GM23338 (cell line): ENCODE results near the gene GRIK5. TPM values are rescaled to one million over a fixed set of nuclear protein-coding genes. Genes with fewer than 3 reads are reported as not detected.

ENCODE experiments used
- ATAC-seq: fragments of 200-7000 bp; cut with Tn5 transposase; 3 replicates; pipeline ENCODE4 v1.9.1; 2020
- DNase-seq: peaks from one replicate; pipeline ENCODE4 v3.0.0-alpha.2; 2015; ENCODE audit warnings: low spot score
- H2AFZ ChIP-seq: fragments of 200-600 bp; sonication (generic); 2 replicates; pipeline ENCODE4 v1.8.0; 2016; ENCODE audit warnings: antibody characterized with exemption, mild to moderate bottlenecking, moderate library complexity
- H3F3A ChIP-seq: fragments of 200-600 bp; sonication (generic); replicated peaks from 2 replicates; pipeline ENCODE4 v1.8.0; 2017; ENCODE audit warnings: antibody characterized with exemption, mixed run types, low read depth
- H3K27ac ChIP-seq: fragments of 200-600 bp; sonication (generic); 2 replicates; pipeline ENCODE4 v1.6.1; 2016; ENCODE audit warnings: low read depth
- H3K27me3 ChIP-seq: fragments of 200-600 bp; sonication (generic); 2 replicates; pipeline ENCODE4 v1.8.0; 2016; ENCODE audit warnings: mild to moderate bottlenecking, mixed run types, moderate library complexity; ENCODE audit not compliant: insufficient read depth
- H3K36me3 ChIP-seq: fragments of 200-600 bp; sonication (generic); 2 replicates; pipeline ENCODE4 v1.8.0; 2016; ENCODE audit warnings: mild to moderate bottlenecking; ENCODE audit not compliant: insufficient read depth
- H3K4me1 ChIP-seq: fragments of 200-600 bp; sonication (generic); 2 replicates; pipeline ENCODE4 v1.8.0; 2016; ENCODE audit warnings: mild to moderate bottlenecking, moderate library complexity; ENCODE audit not compliant: insufficient read depth
- H3K4me2 ChIP-seq: fragments of 200-600 bp; sonication (generic); 2 replicates; pipeline ENCODE4 v1.7.1; 2017; ENCODE audit warnings: mixed run types
- H3K4me3 ChIP-seq: fragments of 200-600 bp; sonication (generic); 2 replicates; pipeline ENCODE4 v1.6.1; 2016; ENCODE audit warnings: mixed run types
- H3K79me2 ChIP-seq: fragments of 200-600 bp; sonication (generic); replicated peaks from 2 replicates; pipeline ENCODE4 v1.8.0; 2017; ENCODE audit warnings: mild to moderate bottlenecking; ENCODE audit not compliant: insufficient read depth
- H3K9me2 ChIP-seq: fragments of 200-600 bp; sonication (generic); 2 replicates; pipeline ENCODE4 v1.8.0; 2017; ENCODE audit not compliant: insufficient read depth
- H4K20me1 ChIP-seq: fragments of 200-600 bp; sonication (generic); replicated peaks from 2 replicates; pipeline ENCODE4 v1.8.0; 2017; ENCODE audit warnings: mild to moderate bottlenecking; ENCODE audit not compliant: insufficient read depth
- H3K27ac Mint-ChIP-seq: 2 replicates; pipeline ENCODE4 v1.8.0; 2020; ENCODE audit warnings: inconsistent platforms, mild to moderate bottlenecking, moderate library complexity, mixed read lengths
- H3K27me3 Mint-ChIP-seq: 3 replicates; pipeline ENCODE4 v1.8.0; 2022; ENCODE audit warnings: low read depth, mild to moderate bottlenecking, moderate library complexity, mixed read lengths, inconsistent platforms; ENCODE audit not compliant: insufficient read depth, poor library complexity
- H3K36me3 Mint-ChIP-seq: 3 replicates; pipeline ENCODE4 v1.8.0; 2021; ENCODE audit warnings: low read depth, mild to moderate bottlenecking, inconsistent platforms, moderate library complexity, mixed read lengths
- H3K4me1 Mint-ChIP-seq: 3 replicates; pipeline ENCODE4 v1.8.0; 2020; ENCODE audit warnings: mild to moderate bottlenecking, inconsistent platforms, mixed read lengths
- H3K4me3 Mint-ChIP-seq: 3 replicates; pipeline ENCODE4 v1.8.0; 2021; ENCODE audit warnings: moderate library complexity, mild to moderate bottlenecking, inconsistent platforms, mixed read lengths
- H3K9me3 Mint-ChIP-seq: 3 replicates; pipeline ENCODE4 v1.8.0; 2020; ENCODE audit warnings: moderate library complexity, mild to moderate bottlenecking, inconsistent platforms, mixed read lengths
- CREB1 ChIP-seq: fragments of 250-450 bp; sonication (Bioruptor Pico); IDR thresholded peaks from 2 replicates; pipeline ENCODE4 v1.5.0; 2020; ENCODE audit warnings: low read depth, mild to moderate bottlenecking, moderate library complexity
- EZH2 ChIP-seq: fragments of 200-600 bp; sonication (generic); IDR thresholded peaks from one replicate; pipeline ENCODE4 v1.8.0; 2017; ENCODE audit warnings: antibody characterized with exemption, mild to moderate bottlenecking, low read depth; ENCODE audit not compliant: unreplicated experiment
- JUNB ChIP-seq: IDR thresholded peaks from one replicate; pipeline ENCODE4 v1.6.1; 2016; ENCODE audit warnings: antibody characterized with exemption; ENCODE audit not compliant: unreplicated experiment
- NANOG ChIP-seq: IDR thresholded peaks from 2 replicates; pipeline ENCODE4 v1.6.1; 2016; ENCODE audit warnings: antibody characterized with exemption, borderline replicate concordance
- STAT1 ChIP-seq: IDR thresholded peaks from one replicate; pipeline ENCODE4 v1.6.1; 2016; ENCODE audit warnings: antibody characterized with exemption; ENCODE audit not compliant: unreplicated experiment
- ZNF331 ChIP-seq: fragments of 250-450 bp; sonication (Bioruptor Pico); IDR thresholded peaks from 2 replicates; pipeline ENCODE4 v1.5.0; 2020; ENCODE audit warnings: low read depth, mild to moderate bottlenecking, moderate library complexity
- polyA plus RNA-seq: library from polyadenylated mRNA; unstranded; fragments of >200 nt; fragmentation: Nextera tagmentation; extraction: Ambion mirVana; gene quantifications from 2 replicates; pipeline ENCODE4 v1.2.1, GENCODE V29; 2016
- total RNA-seq: library from RNA; depleted of rRNA; stranded (reverse); fragments of >200 nt; shearing (Covaris generic); gene quantifications from 2 replicates; pipeline ENCODE4 v1.2.3, GENCODE V29; 2014
- TF ChIP-seq, protein P1 (sequence below): IDR thresholded peaks from 2 replicates; pipeline ENCODE4 v1.6.1; 2016; ENCODE audit warnings: antibody characterized with exemption
- TF ChIP-seq, protein P2 (sequence below): fragments of 250-450 bp; sonication (Bioruptor Pico); IDR thresholded peaks from 2 replicates; pipeline ENCODE4 v1.5.0; 2020; ENCODE audit warnings: mild to moderate bottlenecking, moderate library complexity

Gene GRIK5
- total and polyA plus RNA-seq, 2 experiments from 2014 or later = 5.1 to 42.5 TPM

DNA sequence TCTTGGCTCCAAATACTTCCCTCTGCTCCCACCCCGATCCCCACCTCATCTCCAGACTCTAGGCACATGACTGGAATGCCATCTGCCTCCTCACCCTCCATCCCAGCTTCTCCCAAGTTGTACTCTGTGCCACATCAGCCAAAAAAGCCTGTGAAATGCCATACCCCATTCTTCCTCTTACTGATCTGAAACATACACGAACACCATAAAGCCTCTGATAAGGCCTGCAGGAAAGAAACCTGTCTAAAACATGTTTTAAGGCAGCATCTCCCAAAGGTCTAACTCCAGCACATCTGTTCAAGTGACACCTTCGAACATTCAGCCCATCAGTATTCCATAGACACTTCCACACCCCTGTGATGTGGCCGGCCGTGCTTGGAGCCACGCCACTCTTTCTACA lies 5.6 kb downstream of the GRIK5 start:
- no peaks in the 10 kb centered on the region for H3K9me2 ChIP-seq
- Mint-ChIP-seq H3K27me3 (peaks cover 13% of the 10 kb centered on the region), H3K27ac (no peak overlapping the region), H3K36me3 (peaks cover 43% of the 10 kb centered on the region), H3K9me3 (no peaks in the 10 kb centered on the region), H3K4me1 (no peaks in the 10 kb centered on the region; the same call in 2 of the 3 replicates), H3K4me3 (no peak overlapping the region)
- H3K27ac ChIP-seq = no peak overlapping the region
- no peak overlapping the region for H3K4me3 ChIP-seq
- ATAC-seq (no peak), DNase-seq (no peak)
- peaks cover 3% of the 10 kb centered on the region; the same call in 1 of the 2 replicates for H3K36me3 ChIP-seq
- H3K4me2 ChIP-seq = no peak overlapping the region
- peaks cover 28% of the 10 kb centered on the region for H3K79me2 ChIP-seq
- no peak overlapping the region for H2AFZ ChIP-seq
- H3K27me3 ChIP-seq = no peaks in the 10 kb centered on the region
- H3F3A ChIP-seq = peaks cover 6% of the 10 kb centered on the region; the same call in 1 of the 2 replicates
- no peak for TF ChIP-seq CREB1 (CRISPR knock-in tag)
- peaks cover 13% of the 10 kb centered on the region; the same call in 1 of the 2 replicates for H3K4me1 ChIP-seq
- peaks cover 12% of the 10 kb centered on the region for H4K20me1 ChIP-seq

DNA sequence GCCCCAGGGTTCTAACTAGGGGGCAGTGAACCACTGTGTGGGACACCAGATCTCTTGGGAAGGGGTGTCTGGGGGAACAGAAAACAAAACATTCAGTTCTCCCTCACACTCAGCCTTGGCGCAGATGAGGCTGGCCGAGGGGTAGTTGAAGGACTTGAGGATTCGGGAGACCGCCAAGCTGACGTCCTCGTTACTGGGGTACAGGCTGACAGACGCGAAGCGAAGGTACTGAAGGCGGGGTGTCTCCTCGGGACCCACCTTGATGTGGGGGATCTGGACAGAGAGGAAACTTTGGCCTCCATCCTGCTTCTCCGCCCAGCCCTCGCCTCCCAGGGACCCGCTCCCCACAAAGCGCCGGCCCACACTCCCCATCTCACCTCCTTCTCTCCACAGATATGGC lies 7.6 kb downstream of the GRIK5 start:
- TF ChIP-seq, protein P1, sequence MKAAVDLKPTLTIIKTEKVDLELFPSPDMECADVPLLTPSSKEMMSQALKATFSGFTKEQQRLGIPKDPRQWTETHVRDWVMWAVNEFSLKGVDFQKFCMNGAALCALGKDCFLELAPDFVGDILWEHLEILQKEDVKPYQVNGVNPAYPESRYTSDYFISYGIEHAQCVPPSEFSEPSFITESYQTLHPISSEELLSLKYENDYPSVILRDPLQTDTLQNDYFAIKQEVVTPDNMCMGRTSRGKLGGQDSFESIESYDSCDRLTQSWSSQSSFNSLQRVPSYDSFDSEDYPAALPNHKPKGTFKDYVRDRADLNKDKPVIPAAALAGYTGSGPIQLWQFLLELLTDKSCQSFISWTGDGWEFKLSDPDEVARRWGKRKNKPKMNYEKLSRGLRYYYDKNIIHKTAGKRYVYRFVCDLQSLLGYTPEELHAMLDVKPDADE = no peak
- TF ChIP-seq EZH2 = no peak
- Histone ChIP-seq H3K4me1 (no peaks in the 10 kb centered on the region; the same call in 1 of the 2 replicates), H4K20me1 (peaks cover 7% of the 10 kb centered on the region; the same call in 1 of the 2 replicates), H3K27ac (no peak overlapping the region), H2AFZ (no peak overlapping the region), H3K79me2 (peaks cover 13% of the 10 kb centered on the region), H3K9me2 (no peaks in the 10 kb centered on the region), H3F3A (no peaks in the 10 kb centered on the region), H3K36me3 (peaks cover 5% of the 10 kb centered on the region; the same call in 1 of the 2 replicates), H3K27me3 (no peaks in the 10 kb centered on the region), H3K4me3 (no peak overlapping the region), H3K4me2 (no peak overlapping the region)
- no peak for ATAC-seq
- peaks cover 14% of the 10 kb centered on the region for H3K27me3 Mint-ChIP-seq
- no peak overlapping the region for H3K27ac Mint-ChIP-seq
- H3K4me1 Mint-ChIP-seq = no peaks in the 10 kb centered on the region; the same call in 2 of the 3 replicates
- peaks cover 56% of the 10 kb centered on the region for H3K36me3 Mint-ChIP-seq
- no peaks in the 10 kb centered on the region for H3K9me3 Mint-ChIP-seq
- H3K4me3 Mint-ChIP-seq = no peak overlapping the region
- DNase-seq = no peak

DNA sequence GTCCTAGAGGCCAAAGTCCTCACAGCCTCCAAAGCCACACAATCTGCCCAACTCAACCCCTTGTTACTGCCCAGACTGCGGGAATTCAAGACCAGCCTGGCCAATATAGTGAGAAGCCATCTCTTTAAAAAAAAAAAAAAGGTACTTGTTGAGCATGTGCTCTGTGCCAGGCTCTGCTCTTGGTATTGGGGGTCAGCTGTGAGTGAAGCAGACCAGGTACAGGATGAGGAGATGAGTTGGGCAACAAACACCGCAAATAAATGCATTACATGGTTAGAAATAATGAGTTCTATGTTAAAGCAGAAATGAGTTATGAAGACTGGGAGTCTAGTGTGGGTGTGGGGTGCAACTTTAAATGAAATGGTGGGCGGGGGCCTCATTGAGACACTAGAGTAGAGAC lies 9.9 kb downstream of the GRIK5 start:
- Histone ChIP-seq H3K9me2 (no peaks in the 10 kb centered on the region), H3F3A (no peaks in the 10 kb centered on the region), H3K27ac (no peak overlapping the region), H3K79me2 (0 out of 2 replicates have a peak, but pooled peaks cover 3% of the 10 kb centered on the region), H3K4me1 (no peaks in the 10 kb centered on the region), H2AFZ (no peak overlapping the region), H3K36me3 (peaks cover 12% of the 10 kb centered on the region), H3K4me3 (no peak overlapping the region), H3K4me2 (no peak overlapping the region), H3K27me3 (no peaks in the 10 kb centered on the region), H4K20me1 (peaks cover 4% of the 10 kb centered on the region; the same call in 1 of the 2 replicates)
- no peaks in the 10 kb centered on the region for H3K9me3 Mint-ChIP-seq
- H3K36me3 Mint-ChIP-seq = peaks cover 76% of the 10 kb centered on the region
- no peak overlapping the region; the same call in 1 of the 2 replicates for H3K27ac Mint-ChIP-seq
- no peaks in the 10 kb centered on the region; the same call in 2 of the 3 replicates for H3K4me1 Mint-ChIP-seq
- H3K4me3 Mint-ChIP-seq = no peak overlapping the region
- DNase-seq = no peak
- ATAC-seq = no peak
- peaks cover 14% of the 10 kb centered on the region for H3K27me3 Mint-ChIP-seq
- TF ChIP-seq EZH2 (no peak), STAT1 (no peak), CREB1 (CRISPR knock-in tag) (no peak), ZNF331 (CRISPR knock-in tag) (no peak), JUNB (no peak), NANOG (no peak)
- TF ChIP-seq, protein P1 = no peak
- TF ChIP-seq, protein P2, sequence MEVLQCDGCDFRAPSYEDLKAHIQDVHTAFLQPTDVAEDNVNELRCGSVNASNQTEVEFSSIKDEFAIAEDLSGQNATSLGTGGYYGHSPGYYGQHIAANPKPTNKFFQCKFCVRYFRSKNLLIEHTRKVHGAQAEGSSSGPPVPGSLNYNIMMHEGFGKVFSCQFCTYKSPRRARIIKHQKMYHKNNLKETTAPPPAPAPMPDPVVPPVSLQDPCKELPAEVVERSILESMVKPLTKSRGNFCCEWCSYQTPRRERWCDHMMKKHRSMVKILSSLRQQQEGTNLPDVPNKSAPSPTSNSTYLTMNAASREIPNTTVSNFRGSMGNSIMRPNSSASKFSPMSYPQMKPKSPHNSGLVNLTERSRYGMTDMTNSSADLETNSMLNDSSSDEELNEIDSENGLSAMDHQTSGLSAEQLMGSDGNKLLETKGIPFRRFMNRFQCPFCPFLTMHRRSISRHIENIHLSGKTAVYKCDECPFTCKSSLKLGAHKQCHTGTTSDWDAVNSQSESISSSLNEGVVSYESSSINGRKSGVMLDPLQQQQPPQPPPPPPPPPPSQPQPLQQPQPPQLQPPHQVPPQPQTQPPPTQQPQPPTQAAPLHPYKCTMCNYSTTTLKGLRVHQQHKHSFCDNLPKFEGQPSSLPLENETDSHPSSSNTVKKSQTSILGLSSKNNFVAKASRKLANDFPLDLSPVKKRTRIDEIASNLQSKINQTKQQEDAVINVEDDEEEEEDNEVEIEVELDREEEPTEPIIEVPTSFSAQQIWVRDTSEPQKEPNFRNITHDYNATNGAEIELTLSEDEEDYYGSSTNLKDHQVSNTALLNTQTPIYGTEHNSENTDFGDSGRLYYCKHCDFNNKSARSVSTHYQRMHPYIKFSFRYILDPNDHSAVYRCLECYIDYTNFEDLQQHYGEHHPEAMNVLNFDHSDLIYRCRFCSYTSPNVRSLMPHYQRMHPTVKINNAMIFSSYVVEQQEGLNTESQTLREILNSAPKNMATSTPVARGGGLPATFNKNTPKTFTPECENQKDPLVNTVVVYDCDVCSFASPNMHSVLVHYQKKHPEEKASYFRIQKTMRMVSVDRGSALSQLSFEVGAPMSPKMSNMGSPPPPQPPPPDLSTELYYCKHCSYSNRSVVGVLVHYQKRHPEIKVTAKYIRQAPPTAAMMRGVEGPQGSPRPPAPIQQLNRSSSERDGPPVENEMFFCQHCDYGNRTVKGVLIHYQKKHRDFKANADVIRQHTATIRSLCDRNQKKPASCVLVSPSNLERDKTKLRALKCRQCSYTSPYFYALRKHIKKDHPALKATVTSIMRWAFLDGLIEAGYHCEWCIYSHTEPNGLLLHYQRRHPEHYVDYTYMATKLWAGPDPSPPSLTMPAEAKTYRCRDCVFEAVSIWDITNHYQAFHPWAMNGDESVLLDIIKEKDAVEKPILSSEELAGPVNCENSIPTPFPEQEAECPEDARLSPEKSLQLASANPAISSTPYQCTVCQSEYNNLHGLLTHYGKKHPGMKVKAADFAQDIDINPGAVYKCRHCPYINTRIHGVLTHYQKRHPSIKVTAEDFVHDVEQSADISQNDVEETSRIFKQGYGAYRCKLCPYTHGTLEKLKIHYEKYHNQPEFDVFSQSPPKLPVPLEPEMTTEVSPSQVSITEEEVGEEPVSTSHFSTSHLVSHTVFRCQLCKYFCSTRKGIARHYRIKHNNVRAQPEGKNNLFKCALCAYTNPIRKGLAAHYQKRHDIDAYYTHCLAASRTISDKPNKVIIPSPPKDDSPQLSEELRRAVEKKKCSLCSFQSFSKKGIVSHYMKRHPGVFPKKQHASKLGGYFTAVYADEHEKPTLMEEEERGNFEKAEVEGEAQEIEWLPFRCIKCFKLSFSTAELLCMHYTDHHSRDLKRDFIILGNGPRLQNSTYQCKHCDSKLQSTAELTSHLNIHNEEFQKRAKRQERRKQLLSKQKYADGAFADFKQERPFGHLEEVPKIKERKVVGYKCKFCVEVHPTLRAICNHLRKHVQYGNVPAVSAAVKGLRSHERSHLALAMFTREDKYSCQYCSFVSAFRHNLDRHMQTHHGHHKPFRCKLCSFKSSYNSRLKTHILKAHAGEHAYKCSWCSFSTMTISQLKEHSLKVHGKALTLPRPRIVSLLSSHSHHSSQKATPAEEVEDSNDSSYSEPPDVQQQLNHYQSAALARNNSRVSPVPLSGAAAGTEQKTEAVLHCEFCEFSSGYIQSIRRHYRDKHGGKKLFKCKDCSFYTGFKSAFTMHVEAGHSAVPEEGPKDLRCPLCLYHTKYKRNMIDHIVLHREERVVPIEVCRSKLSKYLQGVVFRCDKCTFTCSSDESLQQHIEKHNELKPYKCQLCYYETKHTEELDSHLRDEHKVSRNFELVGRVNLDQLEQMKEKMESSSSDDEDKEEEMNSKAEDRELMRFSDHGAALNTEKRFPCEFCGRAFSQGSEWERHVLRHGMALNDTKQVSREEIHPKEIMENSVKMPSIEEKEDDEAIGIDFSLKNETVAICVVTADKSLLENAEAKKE (CRISPR knock-in tag) = no peak
